Measurements from ENCODE around the gene B4GALNT4.
"Not testable (repeated sequence)": the region's sequence is repeated elsewhere in the genome, so short reads cannot be mapped to it uniquely, and the experiment has no call there.

Gene B4GALNT4

GRCh38 chr11:420054-420910 lies 51.0 kb downstream of the B4GALNT4 start:
- DNase-seq (ENCODE audit: low spot score) = no peak

GRCh38 chr11:420911-421321 lies 51.6 kb downstream of the B4GALNT4 start:
- DNase-seq (ENCODE audit: low spot score) = no peak

DNA sequence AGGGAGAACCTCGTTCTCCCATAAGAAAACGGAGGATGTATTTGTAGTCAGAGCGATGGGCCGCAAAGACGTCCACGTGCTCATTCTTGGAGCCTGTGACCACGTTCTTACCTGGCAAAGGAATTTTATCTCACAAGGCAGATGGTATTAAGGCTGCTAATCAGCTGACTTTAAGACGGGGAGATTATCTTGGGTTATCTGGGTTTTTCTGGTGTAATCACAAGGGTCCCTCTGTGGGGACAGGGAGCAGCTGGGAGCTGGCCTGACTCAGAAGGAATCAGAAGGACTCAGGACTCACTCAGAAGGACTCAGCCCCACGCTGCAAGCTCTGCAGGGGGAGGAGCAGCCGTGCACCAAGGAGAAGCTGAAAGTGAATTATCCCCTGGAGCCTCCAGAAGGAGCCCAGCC lies 53.0 kb downstream of the B4GALNT4 start:
- no peak for DNase-seq (ENCODE audit: low spot score)

DNA sequence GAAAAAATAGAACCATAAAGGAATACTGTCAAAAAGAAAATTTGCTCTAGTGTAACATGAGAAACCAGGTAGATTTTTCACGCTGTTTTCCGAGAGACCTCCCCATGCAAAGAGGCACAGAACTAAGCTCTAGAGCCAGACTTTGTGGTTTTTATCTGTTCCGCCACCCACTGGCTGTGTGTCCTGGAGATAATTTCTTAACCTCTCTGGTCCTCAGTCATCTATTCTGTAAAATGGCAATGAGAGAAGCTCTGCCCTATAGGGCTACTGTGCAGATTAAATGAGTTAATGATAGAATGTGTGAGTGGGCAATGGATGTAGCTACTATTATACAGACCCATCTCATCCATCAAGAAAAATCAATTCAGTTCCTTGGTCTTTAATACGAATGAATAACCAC lies 54.9 kb downstream of the B4GALNT4 start:
- no peak for DNase-seq (ENCODE audit: low spot score)

DNA sequence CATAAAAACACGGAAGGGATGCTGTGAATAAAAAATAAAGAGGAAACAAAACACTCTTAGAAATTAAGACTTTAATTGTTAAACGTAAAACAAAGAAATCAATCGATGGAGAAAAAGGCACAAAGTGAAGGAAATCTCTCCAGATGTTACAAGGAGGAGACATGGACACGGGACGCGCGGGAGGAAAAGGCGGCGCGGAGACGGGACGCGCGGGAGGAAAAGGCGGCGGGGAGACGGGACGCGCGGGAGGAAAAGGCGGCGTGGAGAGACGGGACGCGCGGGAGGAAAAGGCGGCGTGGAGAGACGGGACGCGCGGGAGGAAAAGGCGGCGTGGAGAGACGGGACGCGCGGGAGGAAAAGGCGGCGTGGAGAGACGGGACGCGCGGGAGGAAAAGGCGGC lies 55.5 kb downstream of the B4GALNT4 start:
- not testable (repeated sequence) for DNase-seq (ENCODE audit: low spot score)

GRCh38 chr11:425301-425700 lies 56.0 kb downstream of the B4GALNT4 start:
- DNase-seq (ENCODE audit: low spot score) = no peak

- no peak for DNase-seq (ENCODE audit: low spot score)
Measured at GRCh38 chr11:426851-427250, 57.6 kb downstream of the B4GALNT4 start.

DNA sequence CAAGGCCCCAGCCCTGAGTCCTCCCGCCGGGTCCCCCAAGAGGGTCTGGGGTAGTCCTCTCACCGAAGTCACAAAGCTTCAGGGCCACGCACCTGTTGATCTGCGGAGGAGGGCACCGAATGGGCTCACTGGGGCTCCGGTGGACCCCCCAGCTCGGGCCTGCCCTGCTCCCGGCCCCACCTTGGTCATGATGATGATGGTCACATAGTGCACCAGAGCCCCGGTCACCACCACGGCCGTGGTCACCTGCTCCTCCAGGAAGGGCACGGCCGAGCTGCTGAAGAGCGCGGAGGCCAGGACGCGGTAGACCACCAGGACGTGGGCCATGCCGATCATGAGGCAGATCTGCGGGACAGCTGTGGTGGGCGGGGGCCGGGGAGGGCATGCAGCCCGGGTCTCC lies 59.0 kb downstream of the B4GALNT4 start:
- no peak for DNase-seq (ENCODE audit: low spot score)

DNA sequence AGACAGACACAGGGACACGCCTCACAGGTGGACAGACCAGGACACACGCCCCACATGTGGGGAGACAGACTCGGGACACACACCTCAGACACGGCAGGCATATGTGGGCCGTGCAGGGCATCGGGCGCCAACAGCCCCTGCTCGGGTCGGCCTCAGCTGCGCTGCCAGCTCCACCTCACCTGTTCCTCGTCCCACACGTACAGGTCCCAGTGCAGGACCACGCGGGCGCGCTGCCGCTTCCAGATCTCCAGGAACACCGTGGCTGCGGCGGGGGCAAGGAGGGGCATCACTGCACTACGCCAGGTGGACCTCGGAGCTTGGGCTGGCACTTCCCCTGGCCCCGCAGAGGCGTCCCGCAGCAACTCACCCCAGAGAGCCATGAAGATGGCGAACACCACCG lies 60.1 kb downstream of the B4GALNT4 start:
- no peak for DNase-seq (ENCODE audit: low spot score)

GRCh38 chr11:429931-430456 lies 60.7 kb downstream of the B4GALNT4 start:
- no peak for DNase-seq (ENCODE audit: low spot score)
